ENCODE data around the gene RPTOR.

Gene RPTOR

GRCh38 chr17:80649200-80649644 is 104.6 kb downstream of the RPTOR start:
- H3K36me3 ChIP-seq (ENCODE audit: control insufficient read depth in 2 of 2, insufficient read depth in 1 of 2, low read length in 2 of 2), result no peaks in the 10 kb centered on the region
- ChIA-PET CTCF (interaction anchor here (0.5 to 3.6 kb wide), 22 partner anchors 8 to 1416 kb away, joined by 3 to 23 read pairs (median 5); partner anchors contain the start of gene NPTX1), POLR2A (no interaction called here)
- no peaks in the 10 kb centered on the region for H3K9me3 ChIP-seq (ENCODE audit: control insufficient read depth, insufficient read depth, low read depth, low read length)
- no peak overlapping the region for H3K27ac ChIP-seq (ENCODE audit: extremely low read depth, low read depth, low read length)
- H3K4me1 ChIP-seq (ENCODE audit: control insufficient read depth, insufficient read depth, low read length), result peaks cover 17% of the 10 kb centered on the region
- TF ChIP-seq ZNF791 (tag by site-specific recombination; IDR thresholded peaks at IDR 0.05), result no peak
- TF ChIP-seq ZNF449 (tag by site-specific recombination; IDR thresholded peaks at IDR 0.05), result 0 out of 2 replicates have a peak, but pooled peaks have one; percentile 34
- no peak overlapping the region for H3K4me3 ChIP-seq (ENCODE audit: low read depth, low read length)

GRCh38 chr17:80649672-80650330 is 105.2 kb downstream of the RPTOR start:
- Histone ChIP-seq H3K4me1 (ENCODE audit: control insufficient read depth, insufficient read depth, low read length) (peaks cover 17% of the 10 kb centered on the region), H3K4me3 (ENCODE audit: low read depth, low read length) (no peak overlapping the region), H3K9me3 (ENCODE audit: control insufficient read depth, insufficient read depth, low read depth, low read length) (no peaks in the 10 kb centered on the region), H3K27ac (ENCODE audit: extremely low read depth, low read depth, low read length) (no peak overlapping the region), H3K36me3 (ENCODE audit: control insufficient read depth in 2 of 2, insufficient read depth in 1 of 2, low read length in 2 of 2) (no peaks in the 10 kb centered on the region)
- CTCF ChIA-PET, result interaction anchor here (0.5 to 3.6 kb wide), 27 partner anchors 9 to 268 kb away, joined by 3 to 23 read pairs (median 4); no protein-coding TSS in a partner anchor
- POLR2A ChIA-PET, result no interaction called here
- TF ChIP-seq ZNF768 (tag by site-specific recombination; IDR thresholded peaks at IDR 0.05) (no peak), ZIC2 (tag by site-specific recombination; IDR thresholded peaks at IDR 0.05) (peak; percentile 88), CTCF (tag by site-specific recombination; IDR thresholded peaks at IDR 0.05) (peak; percentile 66), ZNF704 (tag by site-specific recombination; IDR thresholded peaks at IDR 0.05) (no peak), TRIM28 (IDR thresholded peaks at IDR 0.05; ENCODE audit: borderline replicate concordance, low read length) (0 out of 2 replicates have a peak, but pooled peaks have one; percentile 16), ZNF423 (tag by site-specific recombination; IDR thresholded peaks at IDR 0.05) (0 out of 2 replicates have a peak, but pooled peaks have one; percentile 37), ZNF600 (tag by site-specific recombination; IDR thresholded peaks at IDR 0.05) (0 out of 2 replicates have a peak, but pooled peaks have one; percentile 27)

- Histone ChIP-seq H3K27ac (ENCODE audit: extremely low read depth, low read depth, low read length) (no peak overlapping the region), H3K36me3 (ENCODE audit: control insufficient read depth in 2 of 2, insufficient read depth in 1 of 2, low read length in 2 of 2) (no peaks in the 10 kb centered on the region), H3K4me1 (ENCODE audit: control insufficient read depth, insufficient read depth, low read length) (peaks cover 17% of the 10 kb centered on the region), H3K9me3 (ENCODE audit: control insufficient read depth, insufficient read depth, low read depth, low read length) (no peaks in the 10 kb centered on the region), H3K4me3 (ENCODE audit: low read depth, low read length) (no peak overlapping the region)
- ChIA-PET CTCF (interaction anchor here (0.6 to 3.6 kb wide), 22 partner anchors 12 to 291 kb away, joined by 3 to 23 read pairs (median 4); no protein-coding TSS in a partner anchor), POLR2A (no interaction called here)
- 0 out of 2 replicates have a peak, but pooled peaks have one; percentile 1 for TF ChIP-seq ZIC2 (tag by site-specific recombination; IDR thresholded peaks at IDR 0.05)
- TF ChIP-seq PBX3 (CRISPR knock-in tag; IDR thresholded peaks at IDR 0.05), result no peak
These were observed 105.7 kb downstream of the RPTOR start for GRCh38 chr17:80650331-80650672.
